ENCODE data around the gene DENND2A.

The DENND2A gene

GRCh38 chr7:140592964-140593671 lies 47.5 kb downstream of the DENND2A start:
- TF ChIP-seq, protein P1, sequence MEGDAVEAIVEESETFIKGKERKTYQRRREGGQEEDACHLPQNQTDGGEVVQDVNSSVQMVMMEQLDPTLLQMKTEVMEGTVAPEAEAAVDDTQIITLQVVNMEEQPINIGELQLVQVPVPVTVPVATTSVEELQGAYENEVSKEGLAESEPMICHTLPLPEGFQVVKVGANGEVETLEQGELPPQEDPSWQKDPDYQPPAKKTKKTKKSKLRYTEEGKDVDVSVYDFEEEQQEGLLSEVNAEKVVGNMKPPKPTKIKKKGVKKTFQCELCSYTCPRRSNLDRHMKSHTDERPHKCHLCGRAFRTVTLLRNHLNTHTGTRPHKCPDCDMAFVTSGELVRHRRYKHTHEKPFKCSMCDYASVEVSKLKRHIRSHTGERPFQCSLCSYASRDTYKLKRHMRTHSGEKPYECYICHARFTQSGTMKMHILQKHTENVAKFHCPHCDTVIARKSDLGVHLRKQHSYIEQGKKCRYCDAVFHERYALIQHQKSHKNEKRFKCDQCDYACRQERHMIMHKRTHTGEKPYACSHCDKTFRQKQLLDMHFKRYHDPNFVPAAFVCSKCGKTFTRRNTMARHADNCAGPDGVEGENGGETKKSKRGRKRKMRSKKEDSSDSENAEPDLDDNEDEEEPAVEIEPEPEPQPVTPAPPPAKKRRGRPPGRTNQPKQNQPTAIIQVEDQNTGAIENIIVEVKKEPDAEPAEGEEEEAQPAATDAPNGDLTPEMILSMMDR (IDR thresholded peaks at IDR 0.05), result no peak

DNA sequence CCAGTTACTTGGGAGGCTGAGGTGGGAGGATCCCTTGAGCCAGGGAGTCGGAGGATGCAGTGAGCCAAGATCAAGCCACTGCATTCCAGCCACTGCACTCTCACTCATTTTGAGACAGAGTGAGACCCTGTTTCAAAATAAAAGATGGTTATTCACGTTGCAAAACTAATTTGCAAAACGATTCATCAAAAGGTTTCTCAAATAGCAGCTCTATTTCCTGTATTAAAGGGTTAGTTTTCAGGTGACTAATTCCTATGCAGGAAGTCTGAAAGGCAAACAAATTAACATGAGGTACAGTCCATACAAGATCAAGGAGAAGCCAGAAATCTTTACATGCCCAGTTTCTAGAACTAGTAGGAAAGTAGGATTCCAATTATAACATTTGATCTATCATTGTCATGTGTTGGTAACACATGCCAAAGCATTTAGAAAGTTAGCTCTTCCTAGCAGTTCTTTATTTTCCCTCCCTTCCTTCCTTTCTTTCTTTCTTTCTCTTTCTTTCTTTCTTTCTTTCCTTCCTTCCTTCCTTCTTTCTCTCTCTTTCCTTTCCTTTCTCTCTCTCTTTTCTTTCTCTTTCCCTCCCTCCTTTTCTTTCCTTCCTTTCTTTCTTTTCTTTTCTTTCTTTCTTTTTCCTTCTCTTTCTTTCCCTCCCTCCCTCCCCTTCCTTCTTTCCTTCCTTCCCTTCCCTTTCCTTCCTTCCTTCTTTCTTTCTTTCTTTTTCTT lies 49.3 kb downstream of the DENND2A start:
- TF ChIP-seq, protein P1 (IDR thresholded peaks at IDR 0.05), result no peak

GRCh38 chr7:140587243-140587642 lies 53.4 kb downstream of the DENND2A start:
- TF ChIP-seq, protein P1 (IDR thresholded peaks at IDR 0.05), result no peak

- TF ChIP-seq, protein P1 (IDR thresholded peaks at IDR 0.05), result no peak
Measured at GRCh38 chr7:140586516-140586915, 54.1 kb downstream of the DENND2A start.

DNA sequence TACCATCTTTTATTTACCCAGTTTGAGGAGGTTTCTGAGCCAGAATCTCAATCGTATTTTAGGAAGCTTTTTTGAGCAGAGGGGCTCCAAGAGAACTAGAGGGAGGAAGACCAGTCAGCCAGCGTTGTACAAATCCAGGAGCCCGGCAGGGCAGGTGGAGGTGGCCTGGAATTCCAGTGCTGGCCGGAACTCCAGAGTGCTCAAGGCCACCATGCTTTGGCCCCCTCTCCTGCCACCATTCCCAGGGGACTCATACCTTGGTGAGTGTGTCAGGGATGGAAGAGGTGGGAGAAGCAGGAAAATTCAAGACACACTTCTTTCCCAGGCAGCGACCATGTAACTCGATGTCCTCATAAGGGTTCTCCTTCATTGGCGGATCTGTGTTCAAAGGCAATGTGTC lies 55.3 kb downstream of the DENND2A start:
- TF ChIP-seq, protein P1 (IDR thresholded peaks at IDR 0.05), result no peak

GRCh38 chr7:140584195-140584851 lies 56.3 kb downstream of the DENND2A start:
- TF ChIP-seq, protein P1 (IDR thresholded peaks at IDR 0.05), result no peak

- TF ChIP-seq, protein P1 (IDR thresholded peaks at IDR 0.05), result no peak
Measured at GRCh38 chr7:140581411-140581810, 59.2 kb downstream of the DENND2A start.

Data from LNCAP (cell line).